Panc1 (cell line): ENCODE data around the gene GDI1. TPM values are rescaled to one million over a fixed set of nuclear protein-coding genes. Genes with fewer than 3 reads are reported as not detected.

Experiments used
- ATAC-seq: fragments of 200-7000 bp; cut with Tn5 transposase; 2 replicates; pipeline ENCODE4 v1.9.1; 2020; ENCODE audit warnings: mild to moderate bottlenecking, moderate library complexity
- BruUV-seq: library from RNA; stranded (reverse); fragments of 400-500 nt; replicated peaks from 2 replicates; lab custom pipeline; 2021; lab: Mats Ljungman, UMichigan
- CTCF ChIA-PET: fragments of 300-600 bp; sonication (Branson Sonifier 250); formaldehyde crosslinking; loops from one replicate; lab custom pipeline; 2022; ENCODE audit warnings: antibody characterized with exemption; lab: Charles Lee
- POLR2A ChIA-PET: fragments of 300-600 bp; sonication (Branson Sonifier 250); formaldehyde crosslinking; loops from one replicate; lab custom pipeline; 2022; ENCODE audit warnings: antibody characterized with exemption; lab: Charles Lee
- DNase-seq: peaks from one replicate; pipeline ENCODE4 v3.0.0-alpha.2; 2010; ENCODE audit warnings: low read depth, low spot score
- H3K27ac ChIP-seq: 2 replicates; pipeline ENCODE4 v1.5.1; 2011; ENCODE audit warnings: mild to moderate bottlenecking, low read length, inconsistent platforms
- H3K27me3 ChIP-seq: fragments of 200-500 bp; sonication (Bioruptor generic); 2 replicates; pipeline ENCODE4 v1.6.0; 2014; ENCODE audit warnings: low read length, inconsistent platforms; ENCODE audit not compliant: control insufficient read depth, insufficient read depth
- H3K36me3 ChIP-seq: fragments of 200-500 bp; sonication (Bioruptor generic); 2 replicates; pipeline ENCODE4 v1.5.1; 2014; ENCODE audit warnings: inconsistent platforms, mild to moderate bottlenecking, low read length, moderate library complexity; ENCODE audit not compliant: control insufficient read depth, insufficient read depth
- H3K4me1 ChIP-seq: 2 replicates; pipeline ENCODE4 v1.5.1; 2011; ENCODE audit warnings: inconsistent platforms, mild to moderate bottlenecking, low read length, moderate library complexity; ENCODE audit not compliant: control insufficient read depth, insufficient read depth
- H3K4me3 ChIP-seq, 2 experiments: 2 replicates each; pipeline ENCODE4 v1.5.1; 2011 to 2012; ENCODE audit warnings: low read depth in 2 of 2, low read length in 2 of 2, mild to moderate bottlenecking in 2 of 2, inconsistent platforms in 1 of 2, moderate library complexity in 1 of 2
- H3K9me3 ChIP-seq: fragments of 200-500 bp; sonication (Bioruptor generic); 2 replicates; pipeline ENCODE4 v1.5.1; 2014; ENCODE audit warnings: low read depth, mild to moderate bottlenecking, inconsistent platforms, low read length, moderate library complexity; ENCODE audit not compliant: control insufficient read depth, insufficient read depth
- POLR2AphosphoS5 ChIP-seq: IDR thresholded peaks from 2 replicates; pipeline ENCODE4 v1.6.1; 2012; ENCODE audit warnings: mild to moderate bottlenecking, low read depth, low read length, moderate library complexity
- SIN3A ChIP-seq: IDR thresholded peaks from 2 replicates; pipeline ENCODE4 v1.6.1; 2012; ENCODE audit warnings: low read depth, mild to moderate bottlenecking, low read length, moderate library complexity, borderline replicate concordance; ENCODE audit not compliant: insufficient read depth
- TCF7L2 ChIP-seq: IDR thresholded peaks from 2 replicates; pipeline ENCODE4 v1.6.1; 2011; ENCODE audit warnings: mild to moderate bottlenecking, low read depth, low read length, inconsistent platforms
- in situ Hi-C: cut with HindIII; loops from 2 replicates; pipeline ENCODE4 v1.10.0; 2016; ENCODE audit warnings: low sequenced_read_pairs, low pct_unique_long_range_greater_than_20kb
- intact Hi-C: fragments of 100-400 bp; cut with micrococcal nuclease; formaldehyde crosslinking; loops from one replicate; pipeline ENCODE4 v1.10.0; 2022; ENCODE audit not compliant: unreplicated experiment
- total RNA-seq: library from RNA; stranded (reverse); gene quantifications from one replicate; pipeline ENCODE4 v1.2.1, GENCODE V29; 2021; ENCODE audit not compliant: unreplicated experiment
- TF ChIP-seq, protein P1 (sequence below), 2 experiments: IDR thresholded peaks; 2 replicates each; pipeline ENCODE4 v1.6.1; 2011 to 2012; ENCODE audit warnings: low read depth in 2 of 2, control low read depth in 1 of 2, low read length in 1 of 2, mild to moderate bottlenecking in 1 of 2, moderate library complexity in 1 of 2; ENCODE audit not compliant: insufficient read depth in 1 of 2
- TF ChIP-seq, protein P2 (sequence below): fragments of 450-650 bp; IDR thresholded peaks from 2 replicates; pipeline ENCODE4 v1.5.1; 2017; ENCODE audit warnings: mild to moderate bottlenecking

GDI1 gene
- total RNA-seq, 1 experiment from 2014 or later = 317 TPM

DNA sequence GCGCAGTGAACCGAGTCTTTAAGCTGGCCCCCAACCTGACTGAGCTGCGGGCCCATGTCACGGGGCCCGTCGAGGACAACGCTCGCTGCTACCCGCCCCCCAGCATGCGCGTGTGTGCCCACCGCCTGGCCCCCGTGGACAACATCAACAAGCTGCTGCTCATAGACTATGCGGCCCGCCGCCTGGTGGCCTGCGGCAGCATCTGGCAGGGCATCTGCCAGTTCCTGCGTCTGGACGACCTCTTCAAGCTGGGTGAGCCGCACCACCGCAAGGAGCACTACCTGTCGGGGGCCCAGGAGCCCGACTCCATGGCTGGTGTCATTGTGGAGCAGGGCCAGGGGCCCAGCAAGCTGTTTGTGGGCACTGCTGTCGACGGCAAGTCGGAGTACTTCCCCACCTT, 23.4 kb downstream of the GDI1 start:
- DNase-seq (no peak), ATAC-seq (no peak)
- Histone ChIP-seq H3K4me3 (no peak overlapping the region), H3K27ac (no peak overlapping the region), H3K9me3 (no peaks in the 10 kb centered on the region), H3K4me1 (peaks cover 5% of the 10 kb centered on the region), H3K27me3 (no peaks in the 10 kb centered on the region), H3K36me3 (no peaks in the 10 kb centered on the region)
- in situ Hi-C loops (no loop called here), intact Hi-C loops (no loop called here)
- BruUV-seq = no TSS peak
- CTCF ChIA-PET = interaction anchor here (0.8 kb wide), 1 partner anchor 48 kb away, joined by 4 read pairs; no protein-coding TSS in a partner anchor
- POLR2A ChIA-PET = no interaction called here
- no peak for TF ChIP-seq TCF7L2
- TF ChIP-seq SIN3A = no peak
- TF ChIP-seq, protein P1, sequence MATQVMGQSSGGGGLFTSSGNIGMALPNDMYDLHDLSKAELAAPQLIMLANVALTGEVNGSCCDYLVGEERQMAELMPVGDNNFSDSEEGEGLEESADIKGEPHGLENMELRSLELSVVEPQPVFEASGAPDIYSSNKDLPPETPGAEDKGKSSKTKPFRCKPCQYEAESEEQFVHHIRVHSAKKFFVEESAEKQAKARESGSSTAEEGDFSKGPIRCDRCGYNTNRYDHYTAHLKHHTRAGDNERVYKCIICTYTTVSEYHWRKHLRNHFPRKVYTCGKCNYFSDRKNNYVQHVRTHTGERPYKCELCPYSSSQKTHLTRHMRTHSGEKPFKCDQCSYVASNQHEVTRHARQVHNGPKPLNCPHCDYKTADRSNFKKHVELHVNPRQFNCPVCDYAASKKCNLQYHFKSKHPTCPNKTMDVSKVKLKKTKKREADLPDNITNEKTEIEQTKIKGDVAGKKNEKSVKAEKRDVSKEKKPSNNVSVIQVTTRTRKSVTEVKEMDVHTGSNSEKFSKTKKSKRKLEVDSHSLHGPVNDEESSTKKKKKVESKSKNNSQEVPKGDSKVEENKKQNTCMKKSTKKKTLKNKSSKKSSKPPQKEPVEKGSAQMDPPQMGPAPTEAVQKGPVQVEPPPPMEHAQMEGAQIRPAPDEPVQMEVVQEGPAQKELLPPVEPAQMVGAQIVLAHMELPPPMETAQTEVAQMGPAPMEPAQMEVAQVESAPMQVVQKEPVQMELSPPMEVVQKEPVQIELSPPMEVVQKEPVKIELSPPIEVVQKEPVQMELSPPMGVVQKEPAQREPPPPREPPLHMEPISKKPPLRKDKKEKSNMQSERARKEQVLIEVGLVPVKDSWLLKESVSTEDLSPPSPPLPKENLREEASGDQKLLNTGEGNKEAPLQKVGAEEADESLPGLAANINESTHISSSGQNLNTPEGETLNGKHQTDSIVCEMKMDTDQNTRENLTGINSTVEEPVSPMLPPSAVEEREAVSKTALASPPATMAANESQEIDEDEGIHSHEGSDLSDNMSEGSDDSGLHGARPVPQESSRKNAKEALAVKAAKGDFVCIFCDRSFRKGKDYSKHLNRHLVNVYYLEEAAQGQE (IDR thresholded peaks at IDR 0.05; ENCODE audit: insufficient read depth in 1 of 2, low read depth in 2 of 2, low read length in 1 of 2) = no peak
- no peak for TF ChIP-seq POLR2AphosphoS5
- TF ChIP-seq, protein P2, sequence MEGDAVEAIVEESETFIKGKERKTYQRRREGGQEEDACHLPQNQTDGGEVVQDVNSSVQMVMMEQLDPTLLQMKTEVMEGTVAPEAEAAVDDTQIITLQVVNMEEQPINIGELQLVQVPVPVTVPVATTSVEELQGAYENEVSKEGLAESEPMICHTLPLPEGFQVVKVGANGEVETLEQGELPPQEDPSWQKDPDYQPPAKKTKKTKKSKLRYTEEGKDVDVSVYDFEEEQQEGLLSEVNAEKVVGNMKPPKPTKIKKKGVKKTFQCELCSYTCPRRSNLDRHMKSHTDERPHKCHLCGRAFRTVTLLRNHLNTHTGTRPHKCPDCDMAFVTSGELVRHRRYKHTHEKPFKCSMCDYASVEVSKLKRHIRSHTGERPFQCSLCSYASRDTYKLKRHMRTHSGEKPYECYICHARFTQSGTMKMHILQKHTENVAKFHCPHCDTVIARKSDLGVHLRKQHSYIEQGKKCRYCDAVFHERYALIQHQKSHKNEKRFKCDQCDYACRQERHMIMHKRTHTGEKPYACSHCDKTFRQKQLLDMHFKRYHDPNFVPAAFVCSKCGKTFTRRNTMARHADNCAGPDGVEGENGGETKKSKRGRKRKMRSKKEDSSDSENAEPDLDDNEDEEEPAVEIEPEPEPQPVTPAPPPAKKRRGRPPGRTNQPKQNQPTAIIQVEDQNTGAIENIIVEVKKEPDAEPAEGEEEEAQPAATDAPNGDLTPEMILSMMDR = no peak

DNA sequence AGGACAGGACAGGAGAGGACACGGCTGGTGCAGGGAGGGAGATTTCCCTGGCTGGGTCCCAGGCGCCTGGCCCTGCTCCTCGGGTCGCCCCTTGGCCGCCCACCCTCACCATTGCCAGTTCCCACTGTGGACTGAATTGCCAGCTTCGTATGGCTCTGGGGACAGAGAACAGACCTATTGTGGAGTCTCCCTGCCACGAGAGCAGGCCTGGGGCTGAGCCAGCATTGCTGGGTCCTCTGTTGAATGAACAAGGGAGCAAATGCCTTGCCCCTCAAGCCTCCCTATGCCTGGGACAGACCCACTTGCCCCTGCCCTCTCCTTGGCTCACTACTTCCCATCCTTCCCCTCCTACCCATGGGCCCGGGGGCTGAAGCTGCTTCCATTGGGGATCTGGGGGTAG, 25.4 kb downstream of the GDI1 start:
- no peaks in the 10 kb centered on the region for H3K27me3 ChIP-seq
- no peaks in the 10 kb centered on the region for H3K9me3 ChIP-seq
- BruUV-seq = no TSS peak
- ATAC-seq = no peak
- ChIA-PET CTCF (no interaction called here), POLR2A (no interaction called here)
- no peak overlapping the region for H3K4me3 ChIP-seq
- no peak for DNase-seq
- no peak for TF ChIP-seq SIN3A
- H3K27ac ChIP-seq = no peak overlapping the region
- intact Hi-C loops = no loop called here
- H3K36me3 ChIP-seq = no peaks in the 10 kb centered on the region
- H3K4me1 ChIP-seq = peaks cover 5% of the 10 kb centered on the region
- in situ Hi-C loops = no loop called here

DNA sequence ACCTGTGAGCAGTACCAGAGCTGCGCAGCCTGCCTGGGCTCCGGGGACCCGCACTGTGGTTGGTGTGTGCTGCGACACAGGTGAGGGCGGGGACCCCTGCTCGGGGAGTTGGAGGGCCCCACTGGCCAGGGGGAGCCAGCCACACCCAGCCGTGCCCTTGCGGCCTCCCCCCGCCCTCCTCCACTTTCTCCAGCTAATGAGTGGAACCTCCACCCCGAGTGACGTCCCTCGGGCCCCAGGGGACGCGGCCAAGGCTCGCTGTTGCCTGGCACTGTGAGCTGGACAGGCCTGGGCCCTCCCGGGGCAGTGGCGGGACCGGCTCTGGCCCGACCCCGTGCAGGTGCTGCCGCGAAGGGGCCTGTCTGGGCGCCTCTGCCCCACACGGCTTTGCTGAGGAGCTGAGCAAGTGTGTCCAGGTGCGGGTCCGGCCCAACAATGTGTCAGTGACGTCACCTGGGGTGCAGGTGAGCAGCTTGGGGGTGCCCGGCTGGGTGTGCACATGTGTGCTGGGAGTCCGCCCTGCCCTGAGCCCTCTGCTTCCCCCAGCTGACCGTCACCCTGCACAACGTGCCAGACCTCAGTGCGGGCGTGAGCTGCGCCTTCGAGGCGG, 26.8 kb downstream of the GDI1 start:
- intact Hi-C loops (no loop called here), in situ Hi-C loops (no loop called here)
- TF ChIP-seq TCF7L2 (no peak), POLR2AphosphoS5 (no peak), SIN3A (no peak)
- TF ChIP-seq, protein P1 (IDR thresholded peaks at IDR 0.05; ENCODE audit: insufficient read depth in 1 of 2, low read depth in 2 of 2, low read length in 1 of 2) = no peak
- TF ChIP-seq, protein P2 = no peak
- H3K27me3 ChIP-seq = no peaks in the 10 kb centered on the region
- ChIA-PET POLR2A (interaction anchor here (0.5 kb wide), 1 partner anchor 34 kb away, joined by 5 read pairs; no protein-coding TSS in a partner anchor), CTCF (interaction anchor here (0.7 kb wide), 1 partner anchor 37 kb away, joined by 3 read pairs; no protein-coding TSS in a partner anchor)
- DNase-seq = no peak
- no peaks in the 10 kb centered on the region for H3K9me3 ChIP-seq
- H3K4me3 ChIP-seq = no peak overlapping the region
- BruUV-seq = no TSS peak
- H3K36me3 ChIP-seq = no peaks in the 10 kb centered on the region
- no peak overlapping the region for H3K27ac ChIP-seq
- peaks cover 5% of the 10 kb centered on the region for H3K4me1 ChIP-seq
- ATAC-seq = no peak
